Measurements from ENCODE around the gene ABCA1.

- TF ChIP-seq CTCF (IDR thresholded peaks at IDR 0.05; ENCODE audit: borderline replicate concordance, extremely low read depth, low read length, poor library complexity, severe bottlenecking) (no peak), EZH2 (IDR thresholded peaks at IDR 0.05; ENCODE audit: borderline replicate concordance, low read depth, low read length, severe bottlenecking) (no peak)
Observed at GRCh38 chr9:104836235-104836634, 91.7 kb downstream of the ABCA1 start.

Measured in DND-41 (cell line).